Activated B cell treated with CpG ODN at 0.5 μM for 24 hours (primary cell): Measurements from ENCODE around the gene DPY19L2. TPM values are rescaled to one million over a fixed set of nuclear protein-coding genes. Genes with fewer than 3 reads are reported as not detected.
"Not testable (repeated sequence)": the region's sequence is repeated elsewhere in the genome, so short reads cannot be mapped to it uniquely, and the experiment has no call there.

Source experiments
- ATAC-seq: fragments of 200-7000 bp; cut with Tn5 transposase; one replicate; pipeline ENCODE4 v1.10.0; 2021; ENCODE audit warnings: low read depth, mild to moderate bottlenecking, moderate library complexity
- CTCF ChIA-PET: fragments of 350-600 bp; sonication (Branson Sonifier 250); formaldehyde crosslinking; loops from one replicate; lab custom pipeline; 2021; ENCODE audit warnings: antibody characterized with exemption; lab: Charles Lee
- POLR2A ChIA-PET: fragments of 350-600 bp; sonication (Branson Sonifier 250); formaldehyde crosslinking; loops from one replicate; lab custom pipeline; 2021; ENCODE audit warnings: antibody characterized with exemption; lab: Charles Lee
- DNase-seq: peaks from one replicate; pipeline ENCODE4 v3.0.0; 2022
- H3K27ac Mint-ChIP-seq: one replicate; pipeline ENCODE4 v1.8.0; 2020; ENCODE audit warnings: mixed read lengths
- H3K27me3 Mint-ChIP-seq: one replicate; pipeline ENCODE4 v1.8.0; 2021; ENCODE audit warnings: mixed read lengths
- H3K36me3 Mint-ChIP-seq: one replicate; pipeline ENCODE4 v1.8.0; 2021; ENCODE audit warnings: low read depth, mixed read lengths
- H3K4me1 Mint-ChIP-seq: one replicate; pipeline ENCODE4 v1.8.0; 2021; ENCODE audit warnings: mixed read lengths
- H3K4me3 Mint-ChIP-seq: one replicate; pipeline ENCODE4 v1.8.0; 2020; ENCODE audit warnings: mild to moderate bottlenecking, mixed read lengths
- H3K9me3 Mint-ChIP-seq: one replicate; pipeline ENCODE4 v1.8.0; 2020; ENCODE audit warnings: mixed read lengths
- CTCF ChIP-seq: fragments of 200-600 bp; IDR thresholded peaks from one replicate; pipeline ENCODE4 v1.8.0; 2022; ENCODE audit warnings: antibody characterized with exemption, mild to moderate bottlenecking
- intact Hi-C: fragments of 100-400 bp; cut with micrococcal nuclease; formaldehyde crosslinking; loops from one replicate; pipeline ENCODE4 v1.15.1; 2024
- total RNA-seq: library from RNA; stranded (reverse); gene quantifications from 2 replicates; pipeline ENCODE4 v1.2.3, GENCODE V29; 2022

The DPY19L2 gene
- 0.69 and 0.73 TPM in 2 replicates for total RNA-seq

- CTCF ChIA-PET, result no interaction called here
- H3K4me3 Mint-ChIP-seq, result peak within 1 kb of the TSS; percentile 76
- no peak for TF ChIP-seq CTCF
- ATAC-seq (peak; percentile 37), DNase-seq (no peak)
- no peak within 1 kb of the TSS for H3K27ac Mint-ChIP-seq
- intact Hi-C loops, result loop anchor here (5.0 kb wide), 1 partner anchor 724 kb away; the partner anchor contains the start of gene C12orf56
- no peaks in the 10 kb centered on the region for H3K36me3 Mint-ChIP-seq
- no peaks in the 10 kb centered on the region for H3K9me3 Mint-ChIP-seq
- peaks cover 17% of the 10 kb centered on the region for H3K27me3 Mint-ChIP-seq
- POLR2A ChIA-PET, result no interaction called here
- peaks cover 19% of the 10 kb centered on the region for H3K4me1 Mint-ChIP-seq
These were observed at the start of gene DPY19L2 for GRCh38 chr12:63668028-63668799. DPY19L2 (minus strand) TSS chr12:63668493; CDS start chr12:63668393, 100 bp downstream.

- DNase-seq, intact Hi-C loops, H3K36me3 Mint-ChIP-seq, CTCF ChIA-PET, H3K27ac Mint-ChIP-seq, H3K9me3 Mint-ChIP-seq, POLR2A ChIA-PET, H3K27me3 Mint-ChIP-seq, ATAC-seq: not testable (repeated sequence)
- Mint-ChIP-seq H3K4me1 (peaks cover 21% of the 10 kb centered on the region), H3K4me3 (peak overlapping the region; percentile 47)
These were observed 48.6 kb upstream of the DPY19L2 start for GRCh38 chr12:63716891-63717290.

GRCh38 chr12:63715107-63715625, 46.9 kb upstream of the DPY19L2 start:
- H3K27ac Mint-ChIP-seq, H3K4me3 Mint-ChIP-seq, H3K27me3 Mint-ChIP-seq, DNase-seq, intact Hi-C loops, H3K36me3 Mint-ChIP-seq, H3K9me3 Mint-ChIP-seq, CTCF ChIA-PET, ATAC-seq, POLR2A ChIA-PET: not testable (repeated sequence)
- peaks cover 21% of the 10 kb centered on the region for H3K4me1 Mint-ChIP-seq

GRCh38 chr12:63714409-63714808, 46.1 kb upstream of the DPY19L2 start:
- intact Hi-C loops, H3K36me3 Mint-ChIP-seq, H3K4me3 Mint-ChIP-seq, H3K9me3 Mint-ChIP-seq, H3K27ac Mint-ChIP-seq, DNase-seq, CTCF ChIA-PET, H3K27me3 Mint-ChIP-seq, ATAC-seq, POLR2A ChIA-PET: not testable (repeated sequence)
- H3K4me1 Mint-ChIP-seq, result peaks cover 21% of the 10 kb centered on the region

GRCh38 chr12:63713681-63714075, 45.4 kb upstream of the DPY19L2 start:
- CTCF ChIA-PET, DNase-seq, H3K27ac Mint-ChIP-seq, POLR2A ChIA-PET, H3K27me3 Mint-ChIP-seq, H3K4me3 Mint-ChIP-seq, H3K9me3 Mint-ChIP-seq, intact Hi-C loops, ATAC-seq, H3K36me3 Mint-ChIP-seq: not testable (repeated sequence)
- peaks cover 21% of the 10 kb centered on the region for H3K4me1 Mint-ChIP-seq

GRCh38 chr12:63712979-63713680, 44.8 kb upstream of the DPY19L2 start:
- ATAC-seq, POLR2A ChIA-PET, H3K36me3 Mint-ChIP-seq, H3K27me3 Mint-ChIP-seq, CTCF ChIA-PET, H3K27ac Mint-ChIP-seq, H3K4me3 Mint-ChIP-seq, H3K9me3 Mint-ChIP-seq, intact Hi-C loops, DNase-seq: not testable (repeated sequence)
- H3K4me1 Mint-ChIP-seq, result peaks cover 21% of the 10 kb centered on the region

- CTCF ChIA-PET, intact Hi-C loops, H3K4me3 Mint-ChIP-seq, H3K9me3 Mint-ChIP-seq, ATAC-seq, H3K27me3 Mint-ChIP-seq, DNase-seq, H3K36me3 Mint-ChIP-seq, H3K27ac Mint-ChIP-seq, POLR2A ChIA-PET: not testable (repeated sequence)
- peaks cover 21% of the 10 kb centered on the region for H3K4me1 Mint-ChIP-seq
These were observed 44.2 kb upstream of the DPY19L2 start for GRCh38 chr12:63712376-63712974.

- H3K4me1 Mint-ChIP-seq, result peaks cover 17% of the 10 kb centered on the region
- ATAC-seq, result not testable (repeated sequence)
These were observed 43.0 kb upstream of the DPY19L2 start for GRCh38 chr12:63711339-63711738.

More at GRCh38 chr12:63711339-63711738, 43.0 kb upstream of the DPY19L2 start:
- H3K4me3 Mint-ChIP-seq, H3K27ac Mint-ChIP-seq, H3K9me3 Mint-ChIP-seq, DNase-seq, CTCF ChIA-PET, H3K36me3 Mint-ChIP-seq, POLR2A ChIA-PET, intact Hi-C loops, H3K27me3 Mint-ChIP-seq: not testable (repeated sequence)
